ENCODE measurements around the gene BSDC1. TPM values are rescaled to one million over a fixed set of nuclear protein-coding genes. Genes with fewer than 3 reads are reported as not detected.

Gene BSDC1
- total and polyA plus RNA-seq, 2 experiments from 2014 or later = 22.7 to 50.7 TPM

DNA sequence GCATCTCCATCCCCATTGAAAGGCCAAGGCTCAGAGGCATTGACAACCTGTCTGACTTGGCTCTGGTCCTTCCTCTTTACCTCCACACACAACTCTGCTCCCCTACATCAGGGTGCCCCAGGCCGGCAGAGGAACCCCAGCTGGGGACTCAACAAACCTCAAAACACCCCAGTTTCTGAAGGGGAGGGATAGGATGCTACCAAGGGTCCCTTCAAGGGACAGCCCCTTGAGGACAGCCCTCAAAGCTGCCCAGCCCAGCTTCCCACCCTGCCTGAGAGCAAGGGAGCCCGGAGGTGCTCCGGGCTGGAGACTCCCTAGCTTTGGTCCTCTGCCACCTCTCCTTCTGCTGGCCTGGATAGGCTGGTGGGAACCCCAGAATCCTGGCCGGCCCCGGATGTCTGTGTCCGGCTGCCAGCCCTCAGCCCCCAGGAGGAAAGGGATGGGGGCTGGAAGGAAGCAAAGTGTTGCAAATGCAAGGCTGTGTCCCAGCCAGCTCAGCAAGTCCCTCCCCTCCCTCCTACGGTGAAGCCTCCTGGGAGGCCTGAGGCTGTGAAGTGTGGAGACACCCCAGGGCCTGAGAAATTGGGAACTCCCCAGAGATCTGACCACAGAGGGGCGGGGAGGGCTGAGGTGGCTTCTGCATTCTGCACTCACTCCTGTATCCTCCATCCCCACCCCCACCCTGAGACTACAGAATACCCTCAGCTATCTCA, 57.1 kb downstream of the BSDC1 start:
- peak overlapping the region; percentile 95 for H3K4me3 ChIP-seq
- DNase-seq (ENCODE audit: low spot score) (no peak), ATAC-seq (no peak)
- Mint-ChIP-seq H3K27me3 (ENCODE audit: insufficient read depth, low read depth, poor library complexity) (peaks cover 36% of the 10 kb centered on the region), H3K4me1 (peaks cover 45% of the 10 kb centered on the region), H3K9me3 (peaks cover 5% of the 10 kb centered on the region; the same call in 2 of the 3 replicates), H3K4me3 (peak overlapping the region; percentile 64), H3K27ac (no peak overlapping the region), H3K36me3 (ENCODE audit: low read depth) (peaks cover 30% of the 10 kb centered on the region)
- H3F3A ChIP-seq (replicated peaks; ENCODE audit: low read depth) = peaks cover 25% of the 10 kb centered on the region
- peaks cover 18% of the 10 kb centered on the region for H3K79me2 ChIP-seq (replicated peaks; ENCODE audit: insufficient read depth)
- no peak overlapping the region for H3K27ac ChIP-seq (ENCODE audit: low read depth)
- H4K20me1 ChIP-seq (replicated peaks; ENCODE audit: insufficient read depth) = peaks cover 28% of the 10 kb centered on the region
- TF ChIP-seq POLR2AphosphoS5 (IDR thresholded peaks at IDR 0.05; ENCODE audit: low read depth) (no peak), STAT1 (IDR thresholded peaks at IDR 0.05; ENCODE audit: unreplicated experiment) (no peak), JUNB (IDR thresholded peaks at IDR 0.05; ENCODE audit: unreplicated experiment) (no peak), ZNF331 (CRISPR knock-in tag; IDR thresholded peaks at IDR 0.05; ENCODE audit: low read depth) (no peak), EZH2 (IDR thresholded peaks at IDR 0.05; ENCODE audit: low read depth, unreplicated experiment) (no peak), EZH2phosphoT487 (IDR thresholded peaks at IDR 0.05; ENCODE audit: unreplicated experiment) (no peak), CREB1 (CRISPR knock-in tag; IDR thresholded peaks at IDR 0.05; ENCODE audit: low read depth) (no peak), NANOG (IDR thresholded peaks at IDR 0.05; ENCODE audit: borderline replicate concordance) (no peak), ZNF114 (CRISPR knock-in tag; IDR thresholded peaks at IDR 0.05) (no peak)
- TF ChIP-seq, protein P1, sequence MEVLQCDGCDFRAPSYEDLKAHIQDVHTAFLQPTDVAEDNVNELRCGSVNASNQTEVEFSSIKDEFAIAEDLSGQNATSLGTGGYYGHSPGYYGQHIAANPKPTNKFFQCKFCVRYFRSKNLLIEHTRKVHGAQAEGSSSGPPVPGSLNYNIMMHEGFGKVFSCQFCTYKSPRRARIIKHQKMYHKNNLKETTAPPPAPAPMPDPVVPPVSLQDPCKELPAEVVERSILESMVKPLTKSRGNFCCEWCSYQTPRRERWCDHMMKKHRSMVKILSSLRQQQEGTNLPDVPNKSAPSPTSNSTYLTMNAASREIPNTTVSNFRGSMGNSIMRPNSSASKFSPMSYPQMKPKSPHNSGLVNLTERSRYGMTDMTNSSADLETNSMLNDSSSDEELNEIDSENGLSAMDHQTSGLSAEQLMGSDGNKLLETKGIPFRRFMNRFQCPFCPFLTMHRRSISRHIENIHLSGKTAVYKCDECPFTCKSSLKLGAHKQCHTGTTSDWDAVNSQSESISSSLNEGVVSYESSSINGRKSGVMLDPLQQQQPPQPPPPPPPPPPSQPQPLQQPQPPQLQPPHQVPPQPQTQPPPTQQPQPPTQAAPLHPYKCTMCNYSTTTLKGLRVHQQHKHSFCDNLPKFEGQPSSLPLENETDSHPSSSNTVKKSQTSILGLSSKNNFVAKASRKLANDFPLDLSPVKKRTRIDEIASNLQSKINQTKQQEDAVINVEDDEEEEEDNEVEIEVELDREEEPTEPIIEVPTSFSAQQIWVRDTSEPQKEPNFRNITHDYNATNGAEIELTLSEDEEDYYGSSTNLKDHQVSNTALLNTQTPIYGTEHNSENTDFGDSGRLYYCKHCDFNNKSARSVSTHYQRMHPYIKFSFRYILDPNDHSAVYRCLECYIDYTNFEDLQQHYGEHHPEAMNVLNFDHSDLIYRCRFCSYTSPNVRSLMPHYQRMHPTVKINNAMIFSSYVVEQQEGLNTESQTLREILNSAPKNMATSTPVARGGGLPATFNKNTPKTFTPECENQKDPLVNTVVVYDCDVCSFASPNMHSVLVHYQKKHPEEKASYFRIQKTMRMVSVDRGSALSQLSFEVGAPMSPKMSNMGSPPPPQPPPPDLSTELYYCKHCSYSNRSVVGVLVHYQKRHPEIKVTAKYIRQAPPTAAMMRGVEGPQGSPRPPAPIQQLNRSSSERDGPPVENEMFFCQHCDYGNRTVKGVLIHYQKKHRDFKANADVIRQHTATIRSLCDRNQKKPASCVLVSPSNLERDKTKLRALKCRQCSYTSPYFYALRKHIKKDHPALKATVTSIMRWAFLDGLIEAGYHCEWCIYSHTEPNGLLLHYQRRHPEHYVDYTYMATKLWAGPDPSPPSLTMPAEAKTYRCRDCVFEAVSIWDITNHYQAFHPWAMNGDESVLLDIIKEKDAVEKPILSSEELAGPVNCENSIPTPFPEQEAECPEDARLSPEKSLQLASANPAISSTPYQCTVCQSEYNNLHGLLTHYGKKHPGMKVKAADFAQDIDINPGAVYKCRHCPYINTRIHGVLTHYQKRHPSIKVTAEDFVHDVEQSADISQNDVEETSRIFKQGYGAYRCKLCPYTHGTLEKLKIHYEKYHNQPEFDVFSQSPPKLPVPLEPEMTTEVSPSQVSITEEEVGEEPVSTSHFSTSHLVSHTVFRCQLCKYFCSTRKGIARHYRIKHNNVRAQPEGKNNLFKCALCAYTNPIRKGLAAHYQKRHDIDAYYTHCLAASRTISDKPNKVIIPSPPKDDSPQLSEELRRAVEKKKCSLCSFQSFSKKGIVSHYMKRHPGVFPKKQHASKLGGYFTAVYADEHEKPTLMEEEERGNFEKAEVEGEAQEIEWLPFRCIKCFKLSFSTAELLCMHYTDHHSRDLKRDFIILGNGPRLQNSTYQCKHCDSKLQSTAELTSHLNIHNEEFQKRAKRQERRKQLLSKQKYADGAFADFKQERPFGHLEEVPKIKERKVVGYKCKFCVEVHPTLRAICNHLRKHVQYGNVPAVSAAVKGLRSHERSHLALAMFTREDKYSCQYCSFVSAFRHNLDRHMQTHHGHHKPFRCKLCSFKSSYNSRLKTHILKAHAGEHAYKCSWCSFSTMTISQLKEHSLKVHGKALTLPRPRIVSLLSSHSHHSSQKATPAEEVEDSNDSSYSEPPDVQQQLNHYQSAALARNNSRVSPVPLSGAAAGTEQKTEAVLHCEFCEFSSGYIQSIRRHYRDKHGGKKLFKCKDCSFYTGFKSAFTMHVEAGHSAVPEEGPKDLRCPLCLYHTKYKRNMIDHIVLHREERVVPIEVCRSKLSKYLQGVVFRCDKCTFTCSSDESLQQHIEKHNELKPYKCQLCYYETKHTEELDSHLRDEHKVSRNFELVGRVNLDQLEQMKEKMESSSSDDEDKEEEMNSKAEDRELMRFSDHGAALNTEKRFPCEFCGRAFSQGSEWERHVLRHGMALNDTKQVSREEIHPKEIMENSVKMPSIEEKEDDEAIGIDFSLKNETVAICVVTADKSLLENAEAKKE (CRISPR knock-in tag; IDR thresholded peaks at IDR 0.05) = no peak
- TF ChIP-seq, protein P2, sequence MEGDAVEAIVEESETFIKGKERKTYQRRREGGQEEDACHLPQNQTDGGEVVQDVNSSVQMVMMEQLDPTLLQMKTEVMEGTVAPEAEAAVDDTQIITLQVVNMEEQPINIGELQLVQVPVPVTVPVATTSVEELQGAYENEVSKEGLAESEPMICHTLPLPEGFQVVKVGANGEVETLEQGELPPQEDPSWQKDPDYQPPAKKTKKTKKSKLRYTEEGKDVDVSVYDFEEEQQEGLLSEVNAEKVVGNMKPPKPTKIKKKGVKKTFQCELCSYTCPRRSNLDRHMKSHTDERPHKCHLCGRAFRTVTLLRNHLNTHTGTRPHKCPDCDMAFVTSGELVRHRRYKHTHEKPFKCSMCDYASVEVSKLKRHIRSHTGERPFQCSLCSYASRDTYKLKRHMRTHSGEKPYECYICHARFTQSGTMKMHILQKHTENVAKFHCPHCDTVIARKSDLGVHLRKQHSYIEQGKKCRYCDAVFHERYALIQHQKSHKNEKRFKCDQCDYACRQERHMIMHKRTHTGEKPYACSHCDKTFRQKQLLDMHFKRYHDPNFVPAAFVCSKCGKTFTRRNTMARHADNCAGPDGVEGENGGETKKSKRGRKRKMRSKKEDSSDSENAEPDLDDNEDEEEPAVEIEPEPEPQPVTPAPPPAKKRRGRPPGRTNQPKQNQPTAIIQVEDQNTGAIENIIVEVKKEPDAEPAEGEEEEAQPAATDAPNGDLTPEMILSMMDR (conservative IDR thresholded peaks at IDR 0.05; ENCODE audit: low read depth in 2 of 2) = no peak
- TF ChIP-seq, protein P3, sequence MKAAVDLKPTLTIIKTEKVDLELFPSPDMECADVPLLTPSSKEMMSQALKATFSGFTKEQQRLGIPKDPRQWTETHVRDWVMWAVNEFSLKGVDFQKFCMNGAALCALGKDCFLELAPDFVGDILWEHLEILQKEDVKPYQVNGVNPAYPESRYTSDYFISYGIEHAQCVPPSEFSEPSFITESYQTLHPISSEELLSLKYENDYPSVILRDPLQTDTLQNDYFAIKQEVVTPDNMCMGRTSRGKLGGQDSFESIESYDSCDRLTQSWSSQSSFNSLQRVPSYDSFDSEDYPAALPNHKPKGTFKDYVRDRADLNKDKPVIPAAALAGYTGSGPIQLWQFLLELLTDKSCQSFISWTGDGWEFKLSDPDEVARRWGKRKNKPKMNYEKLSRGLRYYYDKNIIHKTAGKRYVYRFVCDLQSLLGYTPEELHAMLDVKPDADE (IDR thresholded peaks at IDR 0.05) = no peak
- TF ChIP-seq, protein P4, sequence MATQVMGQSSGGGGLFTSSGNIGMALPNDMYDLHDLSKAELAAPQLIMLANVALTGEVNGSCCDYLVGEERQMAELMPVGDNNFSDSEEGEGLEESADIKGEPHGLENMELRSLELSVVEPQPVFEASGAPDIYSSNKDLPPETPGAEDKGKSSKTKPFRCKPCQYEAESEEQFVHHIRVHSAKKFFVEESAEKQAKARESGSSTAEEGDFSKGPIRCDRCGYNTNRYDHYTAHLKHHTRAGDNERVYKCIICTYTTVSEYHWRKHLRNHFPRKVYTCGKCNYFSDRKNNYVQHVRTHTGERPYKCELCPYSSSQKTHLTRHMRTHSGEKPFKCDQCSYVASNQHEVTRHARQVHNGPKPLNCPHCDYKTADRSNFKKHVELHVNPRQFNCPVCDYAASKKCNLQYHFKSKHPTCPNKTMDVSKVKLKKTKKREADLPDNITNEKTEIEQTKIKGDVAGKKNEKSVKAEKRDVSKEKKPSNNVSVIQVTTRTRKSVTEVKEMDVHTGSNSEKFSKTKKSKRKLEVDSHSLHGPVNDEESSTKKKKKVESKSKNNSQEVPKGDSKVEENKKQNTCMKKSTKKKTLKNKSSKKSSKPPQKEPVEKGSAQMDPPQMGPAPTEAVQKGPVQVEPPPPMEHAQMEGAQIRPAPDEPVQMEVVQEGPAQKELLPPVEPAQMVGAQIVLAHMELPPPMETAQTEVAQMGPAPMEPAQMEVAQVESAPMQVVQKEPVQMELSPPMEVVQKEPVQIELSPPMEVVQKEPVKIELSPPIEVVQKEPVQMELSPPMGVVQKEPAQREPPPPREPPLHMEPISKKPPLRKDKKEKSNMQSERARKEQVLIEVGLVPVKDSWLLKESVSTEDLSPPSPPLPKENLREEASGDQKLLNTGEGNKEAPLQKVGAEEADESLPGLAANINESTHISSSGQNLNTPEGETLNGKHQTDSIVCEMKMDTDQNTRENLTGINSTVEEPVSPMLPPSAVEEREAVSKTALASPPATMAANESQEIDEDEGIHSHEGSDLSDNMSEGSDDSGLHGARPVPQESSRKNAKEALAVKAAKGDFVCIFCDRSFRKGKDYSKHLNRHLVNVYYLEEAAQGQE (IDR thresholded peaks at IDR 0.05; ENCODE audit: unreplicated experiment) = no peak
- peaks cover 34% of the 10 kb centered on the region for H3K4me1 ChIP-seq (ENCODE audit: insufficient read depth)
- H3K4me2 ChIP-seq = peak overlapping the region; percentile 98
- H3K36me3 ChIP-seq (ENCODE audit: insufficient read depth) = no peaks in the 10 kb centered on the region
- H3K27me3 ChIP-seq (ENCODE audit: insufficient read depth) = peaks cover 7% of the 10 kb centered on the region; the same call in 1 of the 2 replicates
- H2AFZ ChIP-seq = no peak overlapping the region
- H3K9me2 ChIP-seq (ENCODE audit: insufficient read depth) = no peaks in the 10 kb centered on the region

Data from GM23338 (cell line).